ENCODE data around the gene C21orf91.

The C21orf91 gene

GRCh38 chr21:17797967-17798366 is 21.2 kb downstream of the C21orf91 start:
- no peak for DNase-seq

- no peak for DNase-seq
Measured at GRCh38 chr21:17796503-17796902, 22.7 kb downstream of the C21orf91 start.

- no peak for DNase-seq
Measured at GRCh38 chr21:17796037-17796403, 23.1 kb downstream of the C21orf91 start.

- no peak for DNase-seq
Measured at GRCh38 chr21:17795146-17796036, 23.8 kb downstream of the C21orf91 start.

GRCh38 chr21:17794518-17795145 is 24.5 kb downstream of the C21orf91 start:
- DNase-seq: peak in 1 of 2 donors; percentile 37

GRCh38 chr21:17793246-17794123 is 25.7 kb downstream of the C21orf91 start:
- peak in 1 of 2 donors; percentile 29 for DNase-seq

- DNase-seq: no peak
Measured at GRCh38 chr21:17789656-17790055, 29.5 kb downstream of the C21orf91 start.

GRCh38 chr21:17789069-17789468 is 30.1 kb downstream of the C21orf91 start:
- no peak for DNase-seq

GRCh38 chr21:17786851-17787181 is 32.3 kb downstream of the C21orf91 start:
- no peak for DNase-seq

GRCh38 chr21:17786071-17786850 is 32.9 kb downstream of the C21orf91 start:
- peak in 1 of 2 donors; percentile 51 for DNase-seq

GRCh38 chr21:17785403-17785788 is 33.8 kb downstream of the C21orf91 start:
- DNase-seq: no peak

GRCh38 chr21:17784604-17785402 is 34.4 kb downstream of the C21orf91 start:
- DNase-seq: peak in 1 of 2 donors; percentile 18

GRCh38 chr21:17784180-17784598 is 35.0 kb downstream of the C21orf91 start:
- DNase-seq: peak; percentile 55 to 80

- no peak for DNase-seq
Measured at GRCh38 chr21:17783481-17784179, 35.5 kb downstream of the C21orf91 start.

- no peak for DNase-seq
Measured at GRCh38 chr21:17783003-17783402, 36.2 kb downstream of the C21orf91 start.

GRCh38 chr21:17782051-17782450 is 37.1 kb downstream of the C21orf91 start:
- DNase-seq: no peak

- no peak for DNase-seq
Measured at GRCh38 chr21:17781524-17781923, 37.6 kb downstream of the C21orf91 start.

- DNase-seq: peak in 1 of 2 donors; percentile 20
Measured at GRCh38 chr21:17780539-17780938, 38.6 kb downstream of the C21orf91 start.

GRCh38 chr21:17779980-17780379 is 39.2 kb downstream of the C21orf91 start:
- DNase-seq: no peak

GRCh38 chr21:17779496-17779895 is 39.7 kb downstream of the C21orf91 start:
- peak; percentile 56 to 72 for DNase-seq

Measured in inflammatory macrophage (primary cell).